ENCODE data around the gene AMPD2.
A peak's percentile ranks its signal among the peaks of the same experiment; 100 is the strongest.
"Not testable (repeated sequence)": the region's sequence is repeated elsewhere in the genome, so short reads cannot be mapped to it uniquely, and the experiment has no call there.

AMPD2 gene

DNA sequence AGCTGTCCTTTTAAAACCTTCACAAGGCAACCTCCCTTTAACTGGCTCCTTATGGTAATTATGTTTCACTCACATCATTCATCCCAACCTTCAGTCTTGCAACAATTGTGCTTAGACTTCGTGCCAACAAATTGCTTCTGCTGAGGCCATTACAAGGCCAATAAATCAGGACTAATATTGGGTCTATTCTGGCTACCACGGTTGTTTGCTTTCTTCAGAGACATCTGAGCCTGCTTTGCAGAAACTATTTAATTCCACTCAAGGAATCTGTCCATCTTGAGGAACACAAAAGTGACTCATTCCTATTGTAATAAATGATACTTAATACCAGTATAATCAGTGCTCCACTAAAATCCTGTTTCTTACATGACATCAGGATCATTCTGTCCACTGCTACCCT, 33.7 kb downstream of the AMPD2 start:
- no peak for DNase-seq (ENCODE audit: low spot score)

GRCh38 chr1:109654519-109654918, 34.9 kb downstream of the AMPD2 start:
- no peak for DNase-seq (ENCODE audit: low spot score)

- DNase-seq (ENCODE audit: low spot score) = peak; percentile 79
These were observed 36.2 kb downstream of the AMPD2 start, which contains the start of gene GSTM4 for GRCh38 chr1:109655615-109656519. Gene GSTM4, plus strand, starts transcription at chr1:109656099. Its CDS starts 291 bp downstream, at chr1:109656390.

DNA sequence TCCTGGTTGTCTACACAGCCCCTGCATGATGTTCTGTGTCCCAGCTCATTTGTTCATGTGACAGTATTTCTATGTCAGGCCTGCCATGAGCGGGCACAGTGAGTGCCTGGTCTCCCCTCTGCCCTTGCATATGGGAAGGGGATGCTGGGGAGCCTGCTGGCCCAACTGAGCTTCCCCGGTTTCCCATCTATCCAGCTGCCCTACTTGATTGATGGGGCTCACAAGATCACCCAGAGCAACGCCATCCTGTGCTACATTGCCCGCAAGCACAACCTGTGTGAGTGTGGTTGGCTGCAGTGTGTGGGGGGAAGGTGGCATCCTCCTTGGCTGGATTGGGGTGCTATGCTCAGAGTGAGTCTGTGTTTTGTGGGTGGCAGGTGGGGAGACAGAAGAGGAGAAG, 37.8 kb downstream of the AMPD2 start:
- DNase-seq (ENCODE audit: low spot score) = no peak

DNA sequence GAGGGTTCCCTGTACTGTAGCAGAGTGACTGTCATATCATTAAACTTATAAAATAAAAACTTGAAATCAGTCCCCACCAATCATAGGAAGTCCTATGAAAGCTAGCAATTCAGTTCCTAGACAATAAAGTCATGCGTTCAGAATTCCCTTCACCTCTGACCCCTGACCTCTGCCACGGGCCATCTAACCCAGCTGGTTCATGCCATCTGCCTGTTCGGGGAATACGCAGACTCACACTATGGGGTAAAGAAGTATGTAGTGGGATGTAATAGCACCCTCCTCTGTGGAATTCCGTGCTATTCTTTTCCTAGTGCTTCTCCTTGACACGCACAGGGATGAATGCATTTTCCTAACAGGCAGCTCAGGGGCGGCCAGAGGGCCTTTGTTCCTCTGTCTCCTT, 38.3 kb downstream of the AMPD2 start:
- no peak for DNase-seq (ENCODE audit: low spot score)

DNA sequence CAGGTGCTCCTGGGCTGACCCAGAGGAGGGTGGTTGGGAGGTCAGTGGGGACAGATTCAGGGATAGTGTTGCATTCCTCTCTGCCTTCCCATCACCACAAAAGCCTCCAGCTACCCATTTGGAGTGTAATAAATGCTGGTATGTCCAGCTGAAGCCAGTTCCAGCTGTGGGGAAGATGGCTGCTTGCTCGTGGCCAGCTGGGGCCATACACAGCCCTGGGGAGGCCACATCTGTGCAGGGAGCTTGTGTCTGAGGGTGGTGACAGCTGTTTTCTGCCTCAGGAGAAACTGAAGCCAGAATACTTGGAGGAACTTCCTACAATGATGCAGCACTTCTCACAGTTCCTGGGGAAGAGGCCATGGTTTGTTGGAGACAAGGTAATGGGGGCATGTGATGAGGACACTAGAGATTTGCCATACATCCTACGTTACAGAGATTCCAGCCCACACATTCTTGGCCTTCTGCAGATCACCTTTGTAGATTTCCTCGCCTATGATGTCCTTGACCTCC, 39.0 kb downstream of the AMPD2 start:
- DNase-seq (ENCODE audit: low spot score) = no peak

GRCh38 chr1:109659145-109659544, 39.5 kb downstream of the AMPD2 start:
- DNase-seq (ENCODE audit: low spot score) = no peak

DNA sequence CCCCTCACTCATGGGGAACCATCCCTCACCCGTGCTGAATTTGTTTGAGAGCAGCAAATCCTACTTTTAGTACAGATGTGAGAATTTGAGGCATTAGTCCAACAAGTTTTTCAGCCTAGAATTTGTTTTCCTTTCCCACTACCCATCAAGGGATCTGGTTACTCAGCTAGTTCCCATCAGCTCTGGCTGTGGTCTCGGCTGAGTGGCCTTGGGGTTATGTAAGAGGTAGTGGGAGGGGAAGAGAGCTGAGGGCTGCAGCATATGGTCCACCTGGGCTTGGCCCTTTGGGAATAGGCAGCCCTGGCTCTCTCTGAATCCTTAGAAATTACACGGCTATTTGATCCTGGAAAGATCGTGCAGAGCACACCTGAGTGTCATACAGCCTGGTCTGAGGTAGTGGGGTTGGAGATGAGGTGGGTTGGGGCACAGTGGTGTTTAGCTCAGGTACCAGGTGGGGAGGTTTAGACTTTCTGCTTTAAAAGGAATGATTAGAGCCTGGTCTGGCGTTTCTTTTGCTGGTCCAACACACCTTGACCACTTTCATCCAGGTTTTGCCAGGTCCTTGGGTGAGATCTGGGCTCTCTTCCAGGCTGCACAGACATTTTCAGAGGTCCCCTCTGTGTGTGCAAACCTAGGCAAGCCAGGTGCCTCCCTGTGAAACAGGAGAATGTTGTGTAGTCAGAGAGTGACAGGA, 40.5 kb downstream of the AMPD2 start:
- DNase-seq (ENCODE audit: low spot score) = no peak

DNA sequence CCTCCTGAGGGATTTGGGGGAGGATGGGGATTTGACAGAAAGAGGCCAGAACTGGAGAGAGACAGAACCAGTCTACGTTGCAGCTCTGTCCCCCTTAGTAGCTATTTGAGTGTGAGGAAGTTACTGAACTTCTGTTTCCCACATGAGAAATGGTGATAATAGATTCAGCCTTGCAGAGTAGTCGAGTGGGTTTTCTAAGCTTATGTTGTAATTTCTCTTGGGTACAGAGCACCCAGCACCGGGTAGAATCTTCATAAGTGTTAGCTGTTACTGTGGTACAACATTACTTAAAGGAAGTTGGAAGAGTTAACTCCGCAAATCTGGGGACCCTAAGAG, 41.0 kb downstream of the AMPD2 start:
- not testable (repeated sequence) for DNase-seq (ENCODE audit: low spot score)

- DNase-seq (ENCODE audit: low spot score) = no peak
These were observed 41.8 kb downstream of the AMPD2 start for GRCh38 chr1:109661391-109661790.

GRCh38 chr1:109664671-109665070, 45.0 kb downstream of the AMPD2 start:
- no peak for DNase-seq (ENCODE audit: low spot score)

GRCh38 chr1:109667452-109668122, 48.0 kb downstream of the AMPD2 start, which contains the start of gene GSTM2:
Gene GSTM2, plus strand, starts transcription at chr1:109668057. Its CDS starts 59 bp downstream, at chr1:109668116.
- DNase-seq (ENCODE audit: low spot score) = no peak

GRCh38 chr1:109668123-109668775, 48.6 kb downstream of the AMPD2 start:
- DNase-seq (ENCODE audit: low spot score) = no peak

DNA sequence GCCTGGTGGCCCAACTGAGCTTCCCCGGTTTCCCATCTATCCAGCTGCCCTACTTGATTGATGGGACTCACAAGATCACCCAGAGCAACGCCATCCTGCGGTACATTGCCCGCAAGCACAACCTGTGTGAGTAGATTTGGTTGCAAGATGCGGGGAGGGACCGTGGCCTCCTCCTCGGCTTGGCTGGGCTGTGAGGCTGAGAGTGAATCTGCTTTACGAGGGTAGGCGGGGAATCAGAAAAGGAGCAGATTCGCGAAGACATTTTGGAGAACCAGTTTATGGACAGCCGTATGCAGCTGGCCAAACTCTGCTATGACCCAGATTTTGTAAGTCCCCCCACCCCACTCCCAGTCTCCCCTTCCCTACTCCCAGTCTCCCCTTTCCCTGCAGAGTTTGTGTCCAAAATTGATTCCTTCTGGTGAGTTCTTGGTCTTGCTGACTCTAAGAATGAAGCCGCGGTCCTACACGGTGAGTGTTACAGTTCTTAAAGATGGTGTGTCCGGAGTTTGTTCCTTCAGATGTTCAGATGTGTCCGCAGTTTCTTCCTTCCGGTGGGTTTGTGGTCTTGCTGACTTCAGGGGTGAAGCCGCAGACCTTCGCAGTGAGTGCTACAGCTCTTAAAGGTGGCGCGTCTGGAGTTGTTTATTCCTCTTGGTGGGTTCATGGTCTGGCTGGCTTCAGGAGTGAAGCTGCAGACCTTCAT, 49.8 kb downstream of the AMPD2 start:
- no peak for DNase-seq (ENCODE audit: low spot score)

DNA sequence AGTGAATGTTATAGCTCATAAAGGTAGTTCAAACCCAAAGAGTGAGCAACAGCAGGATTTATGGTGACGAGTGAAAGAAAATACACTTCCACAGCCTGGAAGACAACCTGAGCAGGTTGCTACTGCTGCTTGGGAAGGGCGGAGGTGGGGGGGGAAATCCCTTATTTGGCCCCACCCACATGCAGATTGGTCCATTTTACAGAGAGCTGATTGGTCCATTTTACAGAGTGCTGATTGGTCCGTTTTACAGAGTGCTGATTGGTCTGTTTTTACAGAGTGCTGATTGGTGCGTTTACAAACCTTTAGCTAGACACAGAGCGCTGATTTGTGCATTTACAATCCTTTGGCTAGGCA, 50.3 kb downstream of the AMPD2 start:
- DNase-seq (ENCODE audit: low spot score) = not testable (repeated sequence)

GRCh38 chr1:109671067-109671466, 51.4 kb downstream of the AMPD2 start:
- no peak for DNase-seq (ENCODE audit: low spot score)

- DNase-seq (ENCODE audit: low spot score) = not testable (repeated sequence)
These were observed 54.2 kb downstream of the AMPD2 start for GRCh38 chr1:109673861-109674260.

GRCh38 chr1:109676683-109677381, 57.2 kb downstream of the AMPD2 start:
- DNase-seq (ENCODE audit: low spot score) = not testable (repeated sequence)

GRCh38 chr1:109677459-109677858, 57.8 kb downstream of the AMPD2 start:
- DNase-seq (ENCODE audit: low spot score) = no peak

- DNase-seq (ENCODE audit: low spot score) = not testable (repeated sequence)
These were observed 59.0 kb downstream of the AMPD2 start for GRCh38 chr1:109678637-109679036.

Data from LoVo (cell line).